ENCODE results near the gene WFDC1. TPM values are rescaled to one million over a fixed set of nuclear protein-coding genes. Genes with fewer than 3 reads are reported as not detected.

Gene WFDC1
- total RNA-seq: 1.6 TPM

DNA sequence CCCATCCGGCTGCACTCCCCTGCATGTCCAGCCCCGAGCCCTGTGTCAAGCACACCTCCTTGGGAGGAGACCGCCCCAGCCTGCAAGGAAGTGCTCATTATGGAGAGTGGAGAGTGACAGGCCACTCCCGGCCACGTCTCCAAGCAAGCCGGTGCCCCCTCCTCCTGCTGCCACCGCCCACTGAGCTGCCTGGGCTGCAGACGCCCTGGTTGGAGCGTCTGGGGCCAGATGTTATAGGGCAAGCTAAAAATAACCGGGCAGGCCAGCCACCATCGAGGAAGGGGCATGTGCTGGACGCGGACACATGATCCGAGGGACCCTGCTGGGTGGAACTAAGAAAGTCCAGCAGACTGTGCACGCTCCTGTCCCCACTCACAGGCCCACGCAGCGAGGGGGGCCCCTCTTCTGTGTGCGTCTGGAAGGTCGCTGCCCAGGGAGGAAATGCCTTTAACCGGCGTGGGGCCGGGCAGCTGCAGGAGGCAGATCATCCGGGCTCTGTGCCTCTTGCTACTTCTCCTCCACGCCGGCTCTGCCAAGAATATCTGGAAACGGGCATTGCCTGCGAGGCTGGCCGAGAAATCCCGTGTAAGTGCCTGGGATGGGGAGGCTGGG lies at the start of gene WFDC1:
Gene WFDC1 (plus strand): TSS at position 348 of the 612 bp plus-strand sequence. CDS start 94 bp downstream, at position 442.
- Histone ChIP-seq H3K4me1 (ENCODE audit: control insufficient read depth in 3 of 3, insufficient read depth in 3 of 3, low read length in 3 of 3) (peaks cover 7 to 10% (median 8%) of the 10 kb centered on the region in 3 donors), H3K27ac (ENCODE audit: low read depth, low read length) (no peak within 1 kb of the TSS), H3K36me3 (ENCODE audit: control insufficient read depth in 3 of 3, insufficient read depth in 3 of 3, low read length in 3 of 3) (no peaks in the 10 kb centered on the region), H3K9ac (ENCODE audit: low read depth in 1 of 3, low read length in 3 of 3) (peak within 1 kb of the TSS in 2 of 3 donors; percentile 23 to 62), H3K9me3 (ENCODE audit: control insufficient read depth in 3 of 3, low read length in 3 of 3) (no peaks in the 10 kb centered on the region), H3K27me3 (ENCODE audit: control insufficient read depth in 3 of 3, insufficient read depth in 3 of 3, low read length in 3 of 3) (peaks cover 41 to 60% (median 56%) of the 10 kb centered on the region in 3 donors), H3K4me3 (ENCODE audit: low read length in 3 of 3) (peak within 1 kb of the TSS; percentile 14 to 52 (median 32))

GRCh38 chr16:84245956-84246678 lies 48.6 kb upstream of the WFDC1 start:
- H3K4me3 ChIP-seq (ENCODE audit: low read length in 3 of 3): no peak overlapping the region
- no peak overlapping the region for H3K9ac ChIP-seq (ENCODE audit: low read depth in 1 of 3, low read length in 3 of 3)
- peaks cover 4 to 15% (median 8%) of the 10 kb centered on the region in 3 donors for H3K27me3 ChIP-seq (ENCODE audit: control insufficient read depth in 3 of 3, insufficient read depth in 3 of 3, low read length in 3 of 3)
- H3K36me3 ChIP-seq (ENCODE audit: control insufficient read depth in 3 of 3, insufficient read depth in 3 of 3, low read length in 3 of 3): no peaks in the 10 kb centered on the region
- H3K9me3 ChIP-seq (ENCODE audit: control insufficient read depth in 3 of 3, low read length in 3 of 3): no peaks in the 10 kb centered on the region
- no peak overlapping the region for H3K27ac ChIP-seq (ENCODE audit: low read depth, low read length)
- H3K4me1 ChIP-seq (ENCODE audit: control insufficient read depth in 3 of 3, insufficient read depth in 3 of 3, low read length in 3 of 3): no peaks in the 10 kb centered on the region

- H3K27me3 ChIP-seq (ENCODE audit: control insufficient read depth in 3 of 3, insufficient read depth in 3 of 3, low read length in 3 of 3): peaks cover 4 to 15% (median 8%) of the 10 kb centered on the region in 3 donors
- H3K9ac ChIP-seq (ENCODE audit: low read depth in 1 of 3, low read length in 3 of 3): no peak overlapping the region
- H3K4me1 ChIP-seq (ENCODE audit: control insufficient read depth in 3 of 3, insufficient read depth in 3 of 3, low read length in 3 of 3): no peaks in the 10 kb centered on the region
- H3K4me3 ChIP-seq (ENCODE audit: low read length in 3 of 3): no peak overlapping the region
- no peak overlapping the region for H3K27ac ChIP-seq (ENCODE audit: low read depth, low read length)
- H3K36me3 ChIP-seq (ENCODE audit: control insufficient read depth in 3 of 3, insufficient read depth in 3 of 3, low read length in 3 of 3): no peaks in the 10 kb centered on the region
- H3K9me3 ChIP-seq (ENCODE audit: control insufficient read depth in 3 of 3, low read length in 3 of 3): no peaks in the 10 kb centered on the region
These were observed 48.0 kb upstream of the WFDC1 start for GRCh38 chr16:84246679-84247077.

DNA sequence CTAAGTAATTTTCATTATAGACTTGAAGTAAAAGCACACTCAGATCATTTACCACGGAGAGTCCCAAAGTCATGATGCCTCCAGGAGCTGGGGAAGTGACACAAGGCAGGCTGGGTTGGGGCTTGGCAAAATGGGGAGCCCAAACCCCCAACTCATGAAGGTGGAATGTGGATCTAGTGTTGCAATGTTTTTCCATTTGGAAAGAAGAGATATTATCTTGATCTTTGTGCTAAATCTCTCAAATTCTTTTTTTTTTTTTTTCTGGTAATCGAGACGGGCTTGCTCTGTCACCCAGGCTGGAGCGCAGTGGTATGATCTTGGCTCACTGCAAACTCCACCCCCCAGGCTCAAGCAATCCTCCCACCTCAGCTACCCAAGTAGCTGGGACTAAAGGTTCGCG lies 47.3 kb upstream of the WFDC1 start:
- Histone ChIP-seq H3K36me3 (ENCODE audit: control insufficient read depth in 3 of 3, insufficient read depth in 3 of 3, low read length in 3 of 3) (no peaks in the 10 kb centered on the region), H3K27me3 (ENCODE audit: control insufficient read depth in 3 of 3, insufficient read depth in 3 of 3, low read length in 3 of 3) (peaks cover 4 to 13% (median 8%) of the 10 kb centered on the region in 3 donors), H3K27ac (ENCODE audit: low read depth, low read length) (no peak overlapping the region), H3K9ac (ENCODE audit: low read depth in 1 of 3, low read length in 3 of 3) (no peak overlapping the region), H3K4me1 (ENCODE audit: control insufficient read depth in 3 of 3, insufficient read depth in 3 of 3, low read length in 3 of 3) (no peaks in the 10 kb centered on the region), H3K4me3 (ENCODE audit: low read length in 3 of 3) (no peak overlapping the region), H3K9me3 (ENCODE audit: control insufficient read depth in 3 of 3, low read length in 3 of 3) (no peaks in the 10 kb centered on the region)

GRCh38 chr16:84247844-84248243 lies 46.8 kb upstream of the WFDC1 start:
- no peak overlapping the region for H3K9ac ChIP-seq (ENCODE audit: low read depth in 1 of 3, low read length in 3 of 3)
- H3K4me1 ChIP-seq (ENCODE audit: control insufficient read depth in 3 of 3, insufficient read depth in 3 of 3, low read length in 3 of 3): no peaks in the 10 kb centered on the region
- no peak overlapping the region for H3K27ac ChIP-seq (ENCODE audit: low read depth, low read length)
- H3K36me3 ChIP-seq (ENCODE audit: control insufficient read depth in 3 of 3, insufficient read depth in 3 of 3, low read length in 3 of 3): no peaks in the 10 kb centered on the region
- H3K4me3 ChIP-seq (ENCODE audit: low read length in 3 of 3): no peak overlapping the region
- peaks cover 0 to 8% (median 4%) of the 10 kb centered on the region in 3 donors for H3K27me3 ChIP-seq (ENCODE audit: control insufficient read depth in 3 of 3, insufficient read depth in 3 of 3, low read length in 3 of 3)
- H3K9me3 ChIP-seq (ENCODE audit: control insufficient read depth in 3 of 3, low read length in 3 of 3): no peaks in the 10 kb centered on the region

DNA sequence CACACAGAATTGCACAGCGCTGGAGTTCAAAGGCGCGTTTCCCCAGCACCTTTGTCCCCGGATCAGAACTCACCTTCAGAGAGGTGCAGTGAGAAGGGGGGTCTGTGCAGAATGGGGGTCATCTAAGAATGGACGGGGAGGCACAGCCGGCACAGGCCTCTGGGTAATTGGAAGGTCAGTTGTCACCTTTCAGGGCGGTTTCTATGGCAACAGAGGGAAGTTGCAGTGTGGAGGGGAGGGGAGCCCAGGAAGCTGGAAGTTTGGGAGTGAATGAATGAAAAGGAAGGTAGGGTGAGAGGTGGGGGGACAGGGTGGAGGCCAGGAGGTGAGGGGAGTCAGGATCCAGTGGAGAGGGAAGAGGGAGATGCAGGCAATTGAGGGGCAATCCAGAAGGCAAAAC lies 42.5 kb upstream of the WFDC1 start:
- H3K4me3 ChIP-seq (ENCODE audit: low read length in 3 of 3): no peak overlapping the region
- no peaks in the 10 kb centered on the region for H3K4me1 ChIP-seq (ENCODE audit: control insufficient read depth in 3 of 3, insufficient read depth in 3 of 3, low read length in 3 of 3)
- no peak overlapping the region for H3K9ac ChIP-seq (ENCODE audit: low read depth in 1 of 3, low read length in 3 of 3)
- H3K27ac ChIP-seq (ENCODE audit: low read depth, low read length): no peak overlapping the region
- H3K9me3 ChIP-seq (ENCODE audit: control insufficient read depth in 3 of 3, low read length in 3 of 3): no peaks in the 10 kb centered on the region
- no peaks in the 10 kb centered on the region for H3K36me3 ChIP-seq (ENCODE audit: control insufficient read depth in 3 of 3, insufficient read depth in 3 of 3, low read length in 3 of 3)
- H3K27me3 ChIP-seq (ENCODE audit: control insufficient read depth in 3 of 3, insufficient read depth in 3 of 3, low read length in 3 of 3): peaks cover 0 to 5% (median 0%) of the 10 kb centered on the region in 3 donors

GRCh38 chr16:84253173-84253572 lies 41.5 kb upstream of the WFDC1 start:
- Histone ChIP-seq H3K9me3 (ENCODE audit: control insufficient read depth in 3 of 3, low read length in 3 of 3) (no peaks in the 10 kb centered on the region), H3K4me1 (ENCODE audit: control insufficient read depth in 3 of 3, insufficient read depth in 3 of 3, low read length in 3 of 3) (no peaks in the 10 kb centered on the region), H3K9ac (ENCODE audit: low read depth in 1 of 3, low read length in 3 of 3) (no peak overlapping the region), H3K27ac (ENCODE audit: low read depth, low read length) (no peak overlapping the region), H3K36me3 (ENCODE audit: control insufficient read depth in 3 of 3, insufficient read depth in 3 of 3, low read length in 3 of 3) (no peaks in the 10 kb centered on the region), H3K4me3 (ENCODE audit: low read length in 3 of 3) (no peak overlapping the region), H3K27me3 (ENCODE audit: control insufficient read depth in 3 of 3, insufficient read depth in 3 of 3, low read length in 3 of 3) (peaks cover 0 to 5% (median 0%) of the 10 kb centered on the region in 3 donors)

- peaks cover 0 to 5% (median 0%) of the 10 kb centered on the region in 3 donors for H3K27me3 ChIP-seq (ENCODE audit: control insufficient read depth in 3 of 3, insufficient read depth in 3 of 3, low read length in 3 of 3)
- no peaks in the 10 kb centered on the region for H3K9me3 ChIP-seq (ENCODE audit: control insufficient read depth in 3 of 3, low read length in 3 of 3)
- no peaks in the 10 kb centered on the region for H3K36me3 ChIP-seq (ENCODE audit: control insufficient read depth in 3 of 3, insufficient read depth in 3 of 3, low read length in 3 of 3)
- no peak overlapping the region for H3K9ac ChIP-seq (ENCODE audit: low read depth in 1 of 3, low read length in 3 of 3)
- no peaks in the 10 kb centered on the region for H3K4me1 ChIP-seq (ENCODE audit: control insufficient read depth in 3 of 3, insufficient read depth in 3 of 3, low read length in 3 of 3)
- no peak overlapping the region for H3K27ac ChIP-seq (ENCODE audit: low read depth, low read length)
- H3K4me3 ChIP-seq (ENCODE audit: low read length in 3 of 3): no peak overlapping the region
These were observed 40.6 kb upstream of the WFDC1 start for GRCh38 chr16:84254062-84254461.

- H3K4me1 ChIP-seq (ENCODE audit: control insufficient read depth in 3 of 3, insufficient read depth in 3 of 3, low read length in 3 of 3): no peaks in the 10 kb centered on the region
- H3K9ac ChIP-seq (ENCODE audit: low read depth in 1 of 3, low read length in 3 of 3): no peak overlapping the region
- H3K27ac ChIP-seq (ENCODE audit: low read depth, low read length): no peak overlapping the region
- H3K9me3 ChIP-seq (ENCODE audit: control insufficient read depth in 3 of 3, low read length in 3 of 3): no peaks in the 10 kb centered on the region
- H3K4me3 ChIP-seq (ENCODE audit: low read length in 3 of 3): no peak overlapping the region
- peaks cover 0 to under 1% (median under 1%) of the 10 kb centered on the region in 3 donors for H3K27me3 ChIP-seq (ENCODE audit: control insufficient read depth in 3 of 3, insufficient read depth in 3 of 3, low read length in 3 of 3)
- H3K36me3 ChIP-seq (ENCODE audit: control insufficient read depth in 3 of 3, insufficient read depth in 3 of 3, low read length in 3 of 3): no peaks in the 10 kb centered on the region
These were observed 39.4 kb upstream of the WFDC1 start for GRCh38 chr16:84255050-84255810.

- H3K27me3 ChIP-seq (ENCODE audit: control insufficient read depth in 3 of 3, insufficient read depth in 3 of 3, low read length in 3 of 3): peaks cover 5 to 11% (median 7%) of the 10 kb centered on the region in 3 donors
- no peaks in the 10 kb centered on the region for H3K9me3 ChIP-seq (ENCODE audit: control insufficient read depth in 3 of 3, low read length in 3 of 3)
- no peak overlapping the region for H3K27ac ChIP-seq (ENCODE audit: low read depth, low read length)
- H3K9ac ChIP-seq (ENCODE audit: low read depth in 1 of 3, low read length in 3 of 3): no peak overlapping the region
- no peaks in the 10 kb centered on the region for H3K36me3 ChIP-seq (ENCODE audit: control insufficient read depth in 3 of 3, insufficient read depth in 3 of 3, low read length in 3 of 3)
- H3K4me3 ChIP-seq (ENCODE audit: low read length in 3 of 3): no peak overlapping the region
- H3K4me1 ChIP-seq (ENCODE audit: control insufficient read depth in 3 of 3, insufficient read depth in 3 of 3, low read length in 3 of 3): no peaks in the 10 kb centered on the region
These were observed 36.4 kb upstream of the WFDC1 start for GRCh38 chr16:84258266-84258665.
